ENCODE results near the gene SMAD3. TPM values are rescaled to one million over a fixed set of nuclear protein-coding genes. Genes with fewer than 3 reads are reported as not detected.

Gene SMAD3
- total RNA-seq, 1 experiment from 2014 or later: 99.5 TPM

DNA sequence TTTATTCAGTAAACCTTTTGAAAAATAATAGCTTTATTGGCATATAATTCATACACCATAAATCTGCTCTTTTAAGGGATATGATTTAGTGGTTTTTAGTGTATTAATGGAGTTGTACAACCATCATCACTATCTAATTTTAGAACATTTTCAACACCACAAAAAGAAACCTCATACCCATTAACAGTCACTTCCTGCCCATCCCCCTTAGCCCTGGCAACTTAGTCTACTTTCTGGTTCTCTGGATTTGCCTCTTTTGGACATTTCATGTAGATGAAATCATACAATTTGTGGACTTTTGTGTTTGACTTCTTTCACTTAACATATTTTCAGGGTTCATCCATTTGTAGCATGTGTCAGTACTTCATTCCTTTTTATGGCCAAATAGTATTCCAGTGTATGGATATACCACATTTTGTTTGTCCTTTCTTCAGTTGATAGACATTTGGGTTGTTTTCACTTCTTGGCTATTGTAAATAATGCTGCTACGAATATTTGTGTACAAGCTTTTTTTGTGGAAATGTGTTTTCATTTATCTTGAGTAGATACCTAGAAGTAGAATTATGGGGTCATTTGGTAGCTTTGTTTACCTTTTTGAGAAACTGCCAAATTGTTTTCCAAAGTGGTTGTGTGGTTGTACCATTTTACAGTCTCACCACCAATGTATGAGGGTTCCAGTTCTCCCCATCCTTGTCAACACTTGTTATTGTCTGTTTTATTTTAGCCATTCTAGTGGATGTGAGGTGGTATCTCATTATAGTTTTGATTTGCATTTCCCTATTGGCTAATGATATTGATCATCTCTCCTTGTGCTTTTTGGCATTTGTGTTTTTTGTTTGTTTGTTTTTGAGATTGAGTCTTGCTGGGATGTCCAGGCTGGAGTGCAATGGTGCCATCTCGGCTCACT, 45.8 kb downstream of the SMAD3 start:
- H3K9me2 ChIP-seq (ENCODE audit: insufficient read depth): no peaks in the 10 kb centered on the region
- peaks cover 70% of the 10 kb centered on the region for H3K4me1 ChIP-seq (replicated peaks; ENCODE audit: insufficient read depth)
- H4K20me1 ChIP-seq (ENCODE audit: insufficient read depth): no peaks in the 10 kb centered on the region
- H3K27ac ChIP-seq: 0 out of 2 replicates have a peak overlapping the region, but pooled peaks have one; percentile 11
- no peak for TF ChIP-seq EZH2 (IDR thresholded peaks at IDR 0.05; ENCODE audit: low read depth)
- TF ChIP-seq, protein P1, sequence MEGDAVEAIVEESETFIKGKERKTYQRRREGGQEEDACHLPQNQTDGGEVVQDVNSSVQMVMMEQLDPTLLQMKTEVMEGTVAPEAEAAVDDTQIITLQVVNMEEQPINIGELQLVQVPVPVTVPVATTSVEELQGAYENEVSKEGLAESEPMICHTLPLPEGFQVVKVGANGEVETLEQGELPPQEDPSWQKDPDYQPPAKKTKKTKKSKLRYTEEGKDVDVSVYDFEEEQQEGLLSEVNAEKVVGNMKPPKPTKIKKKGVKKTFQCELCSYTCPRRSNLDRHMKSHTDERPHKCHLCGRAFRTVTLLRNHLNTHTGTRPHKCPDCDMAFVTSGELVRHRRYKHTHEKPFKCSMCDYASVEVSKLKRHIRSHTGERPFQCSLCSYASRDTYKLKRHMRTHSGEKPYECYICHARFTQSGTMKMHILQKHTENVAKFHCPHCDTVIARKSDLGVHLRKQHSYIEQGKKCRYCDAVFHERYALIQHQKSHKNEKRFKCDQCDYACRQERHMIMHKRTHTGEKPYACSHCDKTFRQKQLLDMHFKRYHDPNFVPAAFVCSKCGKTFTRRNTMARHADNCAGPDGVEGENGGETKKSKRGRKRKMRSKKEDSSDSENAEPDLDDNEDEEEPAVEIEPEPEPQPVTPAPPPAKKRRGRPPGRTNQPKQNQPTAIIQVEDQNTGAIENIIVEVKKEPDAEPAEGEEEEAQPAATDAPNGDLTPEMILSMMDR (conservative IDR thresholded peaks at IDR 0.05): no peak
- H3K36me3 ChIP-seq (ENCODE audit: low read depth): peaks cover 41% of the 10 kb centered on the region
- CTCF ChIA-PET: no interaction called here
- BruUV-seq (replicated peaks): no TSS peak
- H2AFZ ChIP-seq: no peak overlapping the region
- H3K4me2 ChIP-seq: no peak overlapping the region
- intact Hi-C loops (cut with micrococcal nuclease; ENCODE audit: unreplicated experiment): no loop called here
- H3K79me2 ChIP-seq (ENCODE audit: low read depth): peaks cover 84% of the 10 kb centered on the region
- no peaks in the 10 kb centered on the region for H3K27me3 ChIP-seq (ENCODE audit: insufficient read depth, low read depth)
- no peak for DNase-seq
- peaks cover 7% of the 10 kb centered on the region; the same call in 1 of the 2 replicates for H3K9me3 ChIP-seq (ENCODE audit: insufficient read depth, low read depth)
- POLR2A ChIA-PET (ENCODE audit: unreplicated experiment): no interaction called here
- H3F3A ChIP-seq (ENCODE audit: insufficient read depth, low read depth): peaks cover 75% of the 10 kb centered on the region
- H3K4me3 ChIP-seq: no peak overlapping the region

DNA sequence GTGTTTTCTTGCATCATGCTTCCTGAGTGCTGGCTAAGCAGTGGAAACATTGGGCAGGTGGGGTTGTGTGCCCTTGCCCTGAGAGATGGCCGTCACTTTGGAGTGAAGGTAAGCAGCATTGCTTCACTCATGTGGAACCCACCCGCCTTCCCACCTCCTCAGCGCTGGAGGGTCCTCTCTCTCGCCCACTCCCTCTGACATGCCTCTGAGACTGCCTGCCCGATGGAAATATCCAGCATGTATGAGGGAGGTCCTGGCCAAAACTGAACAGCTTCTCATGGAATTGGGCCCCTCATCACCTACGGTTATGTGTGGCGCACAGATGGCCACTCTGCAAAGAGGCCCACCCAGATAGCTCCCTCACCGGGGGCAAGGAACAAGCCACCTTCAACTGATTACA, 48.6 kb downstream of the SMAD3 start:
- Histone ChIP-seq H3K9me3 (ENCODE audit: insufficient read depth, low read depth) (peaks cover 7% of the 10 kb centered on the region; the same call in 1 of the 2 replicates), H3K27me3 (ENCODE audit: insufficient read depth, low read depth) (no peaks in the 10 kb centered on the region), H3K27ac (peak overlapping the region; percentile 60), H2AFZ (no peak overlapping the region), H3K79me2 (ENCODE audit: low read depth) (peaks cover 90% of the 10 kb centered on the region), H3K4me2 (0 out of 2 replicates have a peak overlapping the region, but pooled peaks have one; percentile 10), H3K4me3 (no peak overlapping the region), H3K36me3 (ENCODE audit: low read depth) (peaks cover 31% of the 10 kb centered on the region), H4K20me1 (ENCODE audit: insufficient read depth) (no peaks in the 10 kb centered on the region), H3K4me1 (replicated peaks; ENCODE audit: insufficient read depth) (peaks cover 73% of the 10 kb centered on the region), H3F3A (ENCODE audit: insufficient read depth, low read depth) (peaks cover 74% of the 10 kb centered on the region), H3K9me2 (ENCODE audit: insufficient read depth) (no peaks in the 10 kb centered on the region)
- POLR2A ChIA-PET (ENCODE audit: unreplicated experiment): no interaction called here
- DNase-seq: no peak
- intact Hi-C loops (cut with micrococcal nuclease; ENCODE audit: unreplicated experiment): no loop called here
- BruUV-seq (replicated peaks): no TSS peak
- CTCF ChIA-PET: no interaction called here
- TF ChIP-seq EZH2 (IDR thresholded peaks at IDR 0.05; ENCODE audit: low read depth): no peak
- TF ChIP-seq, protein P1 (conservative IDR thresholded peaks at IDR 0.05): no peak

DNA sequence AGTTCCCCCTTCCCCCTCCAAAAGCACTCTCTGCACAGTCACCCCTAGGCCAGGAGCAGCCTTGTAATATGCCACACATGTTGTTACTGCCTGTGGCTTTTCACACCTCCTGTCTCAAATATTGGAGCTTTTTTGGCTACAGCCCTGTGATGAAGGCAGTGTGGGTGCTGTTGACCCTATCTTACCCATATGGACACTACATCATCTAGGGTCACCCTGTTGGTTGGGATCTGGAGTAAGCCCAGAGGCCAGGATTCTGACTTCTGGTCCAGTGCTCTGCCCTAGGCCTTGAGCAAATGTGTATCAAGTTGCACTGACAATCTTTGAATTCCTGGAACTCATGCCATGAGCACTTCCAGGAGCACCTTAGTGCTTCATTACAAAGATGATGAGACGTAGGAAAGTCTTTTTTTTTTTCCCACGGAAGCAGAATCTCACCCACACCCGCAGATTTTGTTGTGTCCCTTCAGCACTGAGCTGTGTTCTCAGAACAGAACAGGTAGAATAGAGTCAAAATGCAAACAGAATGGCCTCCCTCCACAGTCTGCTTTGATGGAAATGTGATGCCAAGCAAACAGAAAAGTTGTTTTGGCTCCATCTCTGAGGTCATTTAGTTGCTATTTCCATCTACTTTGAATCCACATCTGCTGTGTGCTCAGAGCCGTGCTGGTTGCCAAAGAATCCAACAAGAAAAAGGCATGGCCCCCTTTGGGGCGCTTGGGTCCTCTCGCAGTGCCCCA, 49.6 kb downstream of the SMAD3 start:
- CTCF ChIA-PET: no interaction called here
- Histone ChIP-seq H3K9me3 (ENCODE audit: insufficient read depth, low read depth) (peaks cover 7% of the 10 kb centered on the region; the same call in 1 of the 2 replicates), H3K27ac (peak overlapping the region; percentile 60), H3K79me2 (ENCODE audit: low read depth) (peaks cover 90% of the 10 kb centered on the region), H2AFZ (no peak overlapping the region), H3K36me3 (ENCODE audit: low read depth) (peaks cover 31% of the 10 kb centered on the region), H3F3A (ENCODE audit: insufficient read depth, low read depth) (peaks cover 68% of the 10 kb centered on the region), H4K20me1 (ENCODE audit: insufficient read depth) (no peaks in the 10 kb centered on the region), H3K27me3 (ENCODE audit: insufficient read depth, low read depth) (no peaks in the 10 kb centered on the region), H3K4me2 (peak overlapping the region; percentile 54; the same call in 1 of the 2 replicates), H3K9me2 (ENCODE audit: insufficient read depth) (no peaks in the 10 kb centered on the region), H3K4me3 (no peak overlapping the region), H3K4me1 (replicated peaks; ENCODE audit: insufficient read depth) (peaks cover 69% of the 10 kb centered on the region)
- POLR2A ChIA-PET (ENCODE audit: unreplicated experiment): interaction anchor here (0.6 kb wide), 1 partner anchor 11 kb away, joined by 6 read pairs; no protein-coding TSS in a partner anchor
- TF ChIP-seq, protein P1 (conservative IDR thresholded peaks at IDR 0.05): no peak
- TF ChIP-seq EZH2 (IDR thresholded peaks at IDR 0.05; ENCODE audit: low read depth): no peak
- intact Hi-C loops (cut with micrococcal nuclease; ENCODE audit: unreplicated experiment): no loop called here
- peak in 1 of 2 experiments; percentile 61 for DNase-seq
- no TSS peak for BruUV-seq (replicated peaks)

Data from PC-9 (cell line).